ENCODE data around the gene EDN1. TPM values are rescaled to one million over a fixed set of nuclear protein-coding genes. Genes with fewer than 3 reads are reported as not detected.

EDN1 gene
- total RNA-seq, 4 donors from 2014 or later: 2.8 to 13.8 (median 7.7) TPM

GRCh38 chr6:12298017-12298978, 8.1 kb downstream of the EDN1 start:
- Histone ChIP-seq H3K27me3 (no peaks in the 10 kb centered on the region), H3K9me3 (no peaks in the 10 kb centered on the region), H3K4me1 (no peaks in the 10 kb centered on the region), H3K27ac (no peak overlapping the region), H3K4me3 (no peak overlapping the region), H3K36me3 (no peaks in the 10 kb centered on the region)
- TF ChIP-seq POLR2A (IDR thresholded peaks at IDR 0.05): no peak
- TF ChIP-seq, protein P1, sequence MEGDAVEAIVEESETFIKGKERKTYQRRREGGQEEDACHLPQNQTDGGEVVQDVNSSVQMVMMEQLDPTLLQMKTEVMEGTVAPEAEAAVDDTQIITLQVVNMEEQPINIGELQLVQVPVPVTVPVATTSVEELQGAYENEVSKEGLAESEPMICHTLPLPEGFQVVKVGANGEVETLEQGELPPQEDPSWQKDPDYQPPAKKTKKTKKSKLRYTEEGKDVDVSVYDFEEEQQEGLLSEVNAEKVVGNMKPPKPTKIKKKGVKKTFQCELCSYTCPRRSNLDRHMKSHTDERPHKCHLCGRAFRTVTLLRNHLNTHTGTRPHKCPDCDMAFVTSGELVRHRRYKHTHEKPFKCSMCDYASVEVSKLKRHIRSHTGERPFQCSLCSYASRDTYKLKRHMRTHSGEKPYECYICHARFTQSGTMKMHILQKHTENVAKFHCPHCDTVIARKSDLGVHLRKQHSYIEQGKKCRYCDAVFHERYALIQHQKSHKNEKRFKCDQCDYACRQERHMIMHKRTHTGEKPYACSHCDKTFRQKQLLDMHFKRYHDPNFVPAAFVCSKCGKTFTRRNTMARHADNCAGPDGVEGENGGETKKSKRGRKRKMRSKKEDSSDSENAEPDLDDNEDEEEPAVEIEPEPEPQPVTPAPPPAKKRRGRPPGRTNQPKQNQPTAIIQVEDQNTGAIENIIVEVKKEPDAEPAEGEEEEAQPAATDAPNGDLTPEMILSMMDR (IDR thresholded peaks at IDR 0.05): no peak
- no peak for DNase-seq
- intact Hi-C loops (cut with DNase I; ENCODE audit: low total_unique reads): no loop called here

DNA sequence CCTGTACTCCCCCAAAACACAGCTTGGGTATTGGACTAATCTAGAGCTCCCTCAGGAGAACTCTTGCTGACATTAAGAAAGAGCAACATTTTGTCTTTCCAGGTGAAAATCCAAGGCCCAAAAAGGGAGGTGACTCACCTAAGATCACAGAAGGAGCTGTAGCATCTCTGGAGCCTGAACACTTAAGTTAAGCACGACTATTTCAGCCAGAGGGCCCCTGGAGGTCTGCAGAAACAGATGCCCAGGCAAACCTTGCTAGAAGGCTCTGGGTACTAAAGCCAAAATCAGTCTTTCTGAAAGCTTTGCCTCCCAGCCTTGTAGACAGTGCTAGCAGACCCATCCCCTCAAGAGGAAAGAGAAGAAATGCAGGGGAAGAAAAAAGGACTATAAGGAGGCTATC, 8.8 kb downstream of the EDN1 start:
- intact Hi-C loops (cut with DNase I; ENCODE audit: low total_unique reads): no loop called here
- no peak overlapping the region for H3K4me3 ChIP-seq
- H3K27ac ChIP-seq: no peak overlapping the region
- no peaks in the 10 kb centered on the region for H3K36me3 ChIP-seq
- H3K27me3 ChIP-seq: no peaks in the 10 kb centered on the region
- no peaks in the 10 kb centered on the region for H3K4me1 ChIP-seq
- no peaks in the 10 kb centered on the region for H3K9me3 ChIP-seq
- no peak for DNase-seq
- no peak for TF ChIP-seq POLR2A (IDR thresholded peaks at IDR 0.05)

DNA sequence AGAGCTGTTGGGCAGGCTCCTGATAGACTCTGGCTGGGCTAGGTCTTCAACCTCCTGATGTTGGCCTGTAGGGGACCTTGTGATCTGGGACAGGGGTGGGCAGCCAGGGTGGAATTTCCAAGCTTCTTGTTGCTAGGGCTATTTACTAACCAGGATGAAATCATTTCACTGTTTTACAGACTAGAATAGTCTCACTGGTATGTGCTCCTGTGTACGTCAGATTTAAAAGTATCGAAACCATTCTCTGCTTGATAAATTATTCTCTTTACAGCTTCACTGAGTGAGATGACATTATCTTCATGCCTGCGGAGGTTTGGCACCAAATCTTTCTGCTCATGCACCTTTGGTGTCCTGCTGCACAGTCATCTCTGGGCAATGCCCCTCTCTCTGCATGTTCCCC, 10.9 kb downstream of the EDN1 start:
- no peak for TF ChIP-seq POLR2A (IDR thresholded peaks at IDR 0.05)
- TF ChIP-seq, protein P1 (IDR thresholded peaks at IDR 0.05): no peak
- H3K27me3 ChIP-seq: no peaks in the 10 kb centered on the region
- intact Hi-C loops (cut with DNase I; ENCODE audit: low total_unique reads): no loop called here
- no peak overlapping the region for H3K4me3 ChIP-seq
- no peaks in the 10 kb centered on the region for H3K4me1 ChIP-seq
- no peaks in the 10 kb centered on the region for H3K36me3 ChIP-seq
- H3K9me3 ChIP-seq: no peaks in the 10 kb centered on the region
- no peak overlapping the region for H3K27ac ChIP-seq
- DNase-seq: no peak

- TF ChIP-seq, protein P1 (IDR thresholded peaks at IDR 0.05): no peak
- TF ChIP-seq POLR2A (IDR thresholded peaks at IDR 0.05): no peak
- H3K27me3 ChIP-seq: no peaks in the 10 kb centered on the region
- intact Hi-C loops (cut with DNase I; ENCODE audit: low total_unique reads): no loop called here
- H3K27ac ChIP-seq: no peak overlapping the region
- no peaks in the 10 kb centered on the region for H3K36me3 ChIP-seq
- no peak overlapping the region for H3K4me3 ChIP-seq
- H3K9me3 ChIP-seq: no peaks in the 10 kb centered on the region
- no peak for DNase-seq
- H3K4me1 ChIP-seq: no peaks in the 10 kb centered on the region
Measured at GRCh38 chr6:12304487-12304886, 14.3 kb downstream of the EDN1 start.

- Histone ChIP-seq H3K4me3 (no peak overlapping the region), H3K27me3 (no peaks in the 10 kb centered on the region), H3K27ac (no peak overlapping the region), H3K4me1 (no peaks in the 10 kb centered on the region), H3K9me3 (no peaks in the 10 kb centered on the region), H3K36me3 (no peaks in the 10 kb centered on the region)
- TF ChIP-seq, protein P1 (IDR thresholded peaks at IDR 0.05): no peak
- DNase-seq: no peak
- intact Hi-C loops (cut with DNase I; ENCODE audit: low total_unique reads): no loop called here
Measured at GRCh38 chr6:12309070-12309469, 18.9 kb downstream of the EDN1 start.
